Testis (tissue), 2 donors: ENCODE measurements around the gene ASXL2.

Source experiments
- CTCF ChIP-seq, 3 experiments: fragments of 450-650 bp in 2 of 3; fragments of 200-600 bp in 1 of 3; sonication (generic) in 1 of 3; IDR thresholded peaks; one replicate each; pipeline ENCODE4 v1.5.1; 2016 to 2019; ENCODE audit warnings: antibody characterized with exemption in 3 of 3, mild to moderate bottlenecking in 2 of 3, moderate library complexity in 1 of 3
- POLR2A ChIP-seq: fragments of 450-650 bp; IDR thresholded peaks from one replicate; pipeline ENCODE4 v1.6.1; 2017; ENCODE audit warnings: antibody characterized with exemption, mild to moderate bottlenecking, moderate library complexity

- TF ChIP-seq CTCF (IDR thresholded peaks at IDR 0.05): no peak
- no peak for TF ChIP-seq POLR2A
Measured at GRCh38 chr2:25725877-25726276, 152.4 kb downstream of the ASXL2 start.
